Putamen (tissue), 1 donor: ENCODE data around the gene WDHD1.
"Not testable (repeated sequence)": the region's sequence is repeated elsewhere in the genome, so short reads cannot be mapped to it uniquely, and the experiment has no call there.

Experiments
- DNase-seq: peaks from one replicate; pipeline ENCODE4 v3.0.0-alpha.2; 2016; ENCODE audit warnings: low spot score

WDHD1 gene

DNA sequence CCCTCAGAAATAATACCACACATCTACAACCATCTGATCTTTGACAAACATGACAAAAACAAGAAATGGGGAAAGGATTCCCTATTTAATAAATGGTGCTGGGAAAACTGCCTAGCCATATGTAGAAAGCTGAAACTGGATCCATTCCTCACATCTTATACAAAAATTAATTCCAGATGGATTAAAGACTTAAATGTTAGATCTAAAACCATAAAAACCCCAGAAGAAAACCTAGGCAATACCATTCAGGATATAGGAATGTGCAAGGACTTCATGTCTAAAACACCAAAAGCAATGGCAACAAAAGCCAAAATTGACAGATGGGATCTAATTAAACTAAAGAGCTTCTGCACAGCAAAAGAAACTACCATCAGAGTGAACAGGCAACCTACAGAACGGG, 74.1 kb downstream of the WDHD1 start:
- not testable (repeated sequence) for DNase-seq

- DNase-seq = no peak
Measured at GRCh38 chr14:54947230-54947629, 79.7 kb downstream of the WDHD1 start.

GRCh38 chr14:54946500-54946899, 80.4 kb downstream of the WDHD1 start:
- no peak for DNase-seq

DNA sequence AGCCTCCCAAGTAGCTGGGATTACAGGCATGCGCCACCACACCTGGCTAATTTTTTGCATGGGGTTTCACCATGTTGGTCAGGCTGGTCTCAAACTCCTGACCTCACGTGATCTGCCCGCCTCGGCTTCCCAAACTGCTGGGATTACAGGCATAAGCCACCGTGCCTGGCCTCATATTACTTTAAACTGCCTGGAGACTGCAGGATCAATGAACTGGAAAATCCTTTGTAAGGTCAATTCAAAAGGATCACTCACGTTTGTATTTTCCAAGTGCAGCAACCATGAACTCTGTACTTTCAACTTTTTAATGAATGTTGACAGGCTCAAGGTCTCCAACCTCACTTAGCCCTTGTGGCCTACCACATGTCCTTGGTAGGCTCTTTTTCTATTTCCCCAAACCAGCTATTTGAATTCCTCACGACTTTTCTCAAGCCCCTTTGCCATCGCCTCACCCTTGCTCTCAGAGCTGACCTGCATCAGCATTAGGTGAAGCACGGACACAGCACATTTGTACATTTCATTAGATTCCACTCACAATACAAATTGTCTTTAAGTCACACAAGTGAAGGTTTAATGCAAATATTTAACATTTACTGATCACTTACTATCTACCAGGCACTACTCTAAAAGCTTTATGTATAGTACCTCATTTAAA, 82.0 kb downstream of the WDHD1 start:
- DNase-seq = no peak

GRCh38 chr14:54942913-54943312, 84.0 kb downstream of the WDHD1 start:
- no peak for DNase-seq

DNA sequence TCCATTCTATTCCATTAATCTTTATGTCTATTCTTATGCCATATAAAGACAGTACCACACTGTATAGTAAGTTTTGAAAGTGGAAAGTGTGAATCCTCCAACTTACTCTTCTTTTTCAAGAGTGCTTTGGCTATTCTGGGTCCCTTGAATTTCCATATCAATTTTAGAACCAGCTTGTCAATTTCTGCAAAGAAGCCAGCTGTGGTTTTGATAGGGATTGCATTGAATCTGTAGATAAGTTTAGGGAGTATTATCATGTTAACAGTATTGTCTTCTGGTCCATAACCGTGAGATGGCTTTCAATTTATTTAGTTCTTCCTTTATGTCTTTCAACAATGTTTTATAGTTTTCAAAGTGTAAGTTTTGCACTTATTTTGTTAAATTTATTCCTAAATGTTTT, 90.1 kb downstream of the WDHD1 start:
- DNase-seq = no peak

DNA sequence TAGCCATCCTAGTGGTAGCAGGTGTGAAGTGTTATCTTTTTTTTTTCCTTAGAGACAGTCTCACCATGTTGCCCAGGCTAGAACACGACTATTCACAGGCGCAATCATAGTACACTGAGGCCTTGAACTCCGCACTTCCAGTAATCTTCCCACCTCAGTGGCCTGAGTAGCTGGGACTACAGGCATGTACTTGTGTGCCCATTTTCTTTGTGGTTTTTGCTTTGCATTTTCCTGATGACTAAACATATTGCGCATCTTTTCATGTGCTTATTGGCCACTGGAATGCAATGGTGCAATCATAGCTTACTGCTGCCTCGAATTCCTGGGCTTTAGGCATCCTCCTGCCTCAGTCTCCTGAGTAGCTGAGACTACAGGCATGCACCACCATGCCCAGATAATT, 90.9 kb downstream of the WDHD1 start:
- DNase-seq = no peak

DNA sequence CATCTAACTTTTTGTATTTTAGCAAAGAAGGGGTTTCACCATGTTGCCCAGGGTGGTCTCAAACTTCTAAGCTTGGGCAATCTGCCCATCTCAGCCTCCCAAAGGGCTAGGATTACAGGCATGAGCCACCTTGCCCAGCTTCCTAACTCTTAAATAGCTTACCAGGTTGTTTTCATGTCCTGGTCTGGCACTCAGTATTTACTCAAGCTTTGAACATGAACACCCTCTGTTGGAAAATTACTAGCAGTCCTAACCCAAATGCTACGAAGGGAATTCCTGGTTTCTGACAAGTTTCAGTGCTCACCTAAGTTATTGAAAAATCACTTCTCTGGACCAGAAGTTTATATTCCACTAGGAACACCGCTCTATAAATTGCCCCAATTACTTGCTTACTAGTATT, 91.8 kb downstream of the WDHD1 start:
- no peak for DNase-seq

DNA sequence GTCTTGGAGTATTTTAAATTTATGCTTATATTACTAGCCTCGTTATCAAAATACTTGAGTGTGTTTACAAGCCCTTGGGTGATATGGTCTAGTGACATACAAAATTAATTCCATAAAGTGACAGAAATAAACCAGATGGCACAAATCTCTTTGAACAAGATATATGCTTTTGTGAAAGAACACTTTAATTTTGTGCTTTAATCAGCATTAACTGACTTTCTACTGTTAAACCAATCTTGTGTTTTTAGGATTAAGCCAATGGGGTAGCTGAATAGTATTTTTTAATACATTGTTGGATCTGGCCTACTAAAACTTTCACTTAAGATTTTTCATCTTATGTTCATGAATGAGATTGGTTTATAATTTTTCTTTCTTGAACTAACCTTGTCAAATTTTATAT, 93.9 kb downstream of the WDHD1 start:
- no peak for DNase-seq

- DNase-seq = no peak
Measured at GRCh38 chr14:54931598-54932340, 95.1 kb downstream of the WDHD1 start.

DNA sequence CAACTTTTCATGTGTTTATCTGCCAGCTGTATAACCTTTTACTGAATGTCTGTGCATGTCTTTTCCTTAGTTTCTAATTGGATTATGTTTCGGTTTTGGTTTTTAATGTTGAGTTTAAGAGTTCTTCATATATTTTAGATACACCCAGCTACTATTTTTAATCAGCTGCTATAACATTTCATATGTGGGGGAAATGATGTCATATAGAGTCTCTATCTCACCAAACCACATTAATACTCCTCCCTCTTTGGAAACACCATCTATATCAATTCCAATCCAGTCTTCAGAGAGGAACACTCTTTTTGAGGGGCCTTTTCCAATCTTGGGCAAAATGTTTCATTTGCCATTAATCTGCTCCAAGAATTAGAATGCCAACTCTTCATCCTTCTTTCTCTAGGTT, 95.8 kb downstream of the WDHD1 start:
- no peak for DNase-seq

GRCh38 chr14:54929556-54929955, 97.3 kb downstream of the WDHD1 start:
- DNase-seq = no peak

DNA sequence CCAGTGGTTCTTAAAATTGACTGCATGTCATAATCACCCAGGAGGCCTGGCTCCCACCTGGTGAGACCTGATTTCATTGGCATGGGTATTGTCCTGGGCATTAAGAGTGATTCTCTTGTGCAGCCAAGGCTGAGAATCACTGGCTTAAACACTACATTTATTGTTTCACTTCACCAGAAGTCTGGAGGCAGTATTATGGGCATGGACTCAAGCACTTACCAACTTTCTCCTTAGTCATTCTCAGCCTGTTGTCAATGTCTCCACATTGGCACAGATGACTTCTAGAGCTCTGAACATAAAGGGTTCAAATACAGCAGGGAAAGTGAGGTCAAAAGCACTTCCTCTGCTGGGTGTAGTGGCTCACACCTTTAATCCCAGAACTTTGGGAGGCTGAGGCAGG, 98.7 kb downstream of the WDHD1 start:
- no peak for DNase-seq

DNA sequence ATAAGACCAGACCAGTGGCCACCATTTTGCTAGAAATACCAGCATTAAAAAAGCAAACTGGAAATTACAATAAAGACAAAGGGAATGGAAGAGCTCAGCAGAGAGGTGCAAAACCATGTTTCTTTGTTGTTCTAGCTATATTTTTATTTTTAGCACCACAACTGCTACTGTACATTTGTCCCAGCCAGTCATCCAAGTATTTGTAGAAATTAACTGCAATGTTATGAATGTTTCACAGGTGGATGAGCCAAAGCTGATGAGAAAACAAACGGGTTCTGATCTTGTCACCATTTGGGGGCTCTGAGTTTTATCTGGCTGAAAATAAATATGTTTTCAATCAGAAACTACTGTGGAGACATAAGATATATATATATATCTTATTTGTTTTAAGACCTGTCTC, 99.3 kb downstream of the WDHD1 start:
- DNase-seq = no peak

GRCh38 chr14:54926570-54926969, 100.3 kb downstream of the WDHD1 start:
- not testable (repeated sequence) for DNase-seq

DNA sequence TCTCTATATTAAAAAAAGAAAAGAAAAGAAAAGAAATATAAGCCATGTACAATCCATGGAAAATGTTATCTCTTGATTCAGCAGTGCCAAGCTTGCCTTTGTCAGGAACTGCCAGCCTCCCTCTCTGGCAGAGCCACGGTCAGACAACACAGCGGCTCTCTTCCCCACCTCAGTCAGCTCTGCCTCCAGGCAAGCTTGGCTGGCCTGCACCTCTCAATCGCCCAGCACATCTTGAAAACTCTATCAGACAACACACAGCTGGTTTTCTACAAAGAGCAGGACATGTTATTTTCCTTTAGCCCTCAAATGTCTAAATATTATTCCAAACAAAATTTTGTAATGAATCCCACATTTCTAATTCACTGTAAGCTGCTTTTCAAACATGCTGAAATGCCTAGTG, 104.3 kb downstream of the WDHD1 start:
- DNase-seq = no peak

- no peak for DNase-seq
Measured at GRCh38 chr14:54920052-54920451, 106.8 kb downstream of the WDHD1 start.

DNA sequence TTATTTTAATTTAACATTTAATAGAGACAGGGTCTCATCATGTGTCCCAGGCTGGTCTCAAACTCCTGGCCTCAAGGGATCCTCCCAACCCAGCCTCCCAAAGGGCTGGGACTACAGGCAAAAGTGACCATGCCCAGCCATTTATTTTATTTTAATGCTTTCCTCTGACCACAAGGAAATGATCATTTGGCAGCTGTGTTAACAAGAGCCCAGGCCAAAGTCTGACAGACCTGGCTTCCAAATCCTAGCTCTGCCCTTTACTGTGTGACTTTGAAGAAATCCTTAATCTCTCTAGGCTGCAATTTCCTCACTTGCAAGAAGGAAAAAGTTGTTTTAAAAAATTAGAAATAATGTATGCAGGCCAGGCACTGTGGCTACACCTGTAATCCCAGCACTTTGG, 107.6 kb downstream of the WDHD1 start:
- no peak for DNase-seq

GRCh38 chr14:54918427-54918826, 108.5 kb downstream of the WDHD1 start:
- DNase-seq = no peak

GRCh38 chr14:54916101-54916500, 110.8 kb downstream of the WDHD1 start:
- DNase-seq = no peak

GRCh38 chr14:54909817-54910558, 116.9 kb downstream of the WDHD1 start:
- DNase-seq = no peak

- not testable (repeated sequence) for DNase-seq
Measured at GRCh38 chr14:54908973-54909372, 117.9 kb downstream of the WDHD1 start.

GRCh38 chr14:54908190-54908589, 118.7 kb downstream of the WDHD1 start:
- no peak for DNase-seq
